B cell (primary cell): ENCODE results near the gene IGF2BP1. TPM values are rescaled to one million over a fixed set of nuclear protein-coding genes. Genes with fewer than 3 reads are reported as not detected.

ENCODE experiments used
- ATAC-seq: fragments of 200-7000 bp; cut with Tn5 transposase; one replicate; pipeline ENCODE4 v1.10.0; 2021; ENCODE audit warnings: low read depth, mild to moderate bottlenecking, moderate number of reproducible peaks, moderate library complexity
- CTCF ChIA-PET: fragments of 350-600 bp; sonication (Branson Sonifier 250); formaldehyde crosslinking; loops from one replicate; lab custom pipeline; 2021; ENCODE audit warnings: antibody characterized with exemption, inconsistent platforms; lab: Charles Lee
- POLR2A ChIA-PET: fragments of 350-600 bp; sonication (Branson Sonifier 250); formaldehyde crosslinking; loops from one replicate; lab custom pipeline; 2021; ENCODE audit warnings: antibody characterized with exemption; lab: Charles Lee
- DNase-seq: peaks from one replicate; pipeline ENCODE4 v3.0.0; 2013
- H2AFZ ChIP-seq: 2 replicates; pipeline ENCODE4 v1.6.1; 2012; ENCODE audit warnings: mild to moderate bottlenecking, low read depth, low read length; ENCODE audit not compliant: insufficient read depth, poor library complexity, severe bottlenecking
- H3K27ac ChIP-seq, 2 donors: 1 replicate in 1 of 2; 2 replicates in 1 of 2; pipeline ENCODE4 v1.5.1; 2012 to 2013; ENCODE audit warnings: low read length in 2 of 2, mild to moderate bottlenecking in 2 of 2, moderate library complexity in 1 of 2
- H3K27me3 ChIP-seq, 4 experiments: fragments of 200-600 bp in 1 of 4; sonication (generic) in 1 of 4; replicated peaks in 1 of 4; 1 replicate in 2 of 4; 2 replicates in 2 of 4; pipeline versions ENCODE4 v1.6.1 to v1.7.0; 2013 to 2016; ENCODE audit warnings: low read length in 3 of 4, mild to moderate bottlenecking in 2 of 4, mixed read lengths in 1 of 4, moderate library complexity in 1 of 4; ENCODE audit not compliant: insufficient read depth in 4 of 4, control insufficient read depth in 3 of 4; ENCODE audit errors: control extremely low read depth in 1 of 4
- H3K36me3 ChIP-seq, 2 experiments: replicated peaks in 1 of 2; 1 replicate in 1 of 2; 2 replicates in 1 of 2; pipeline versions ENCODE4 v1.6.1 to v1.7.1; 2013; ENCODE audit warnings: low read length in 1 of 2; ENCODE audit not compliant: insufficient read depth in 2 of 2, control insufficient read depth in 1 of 2; ENCODE audit errors: control extremely low read depth in 1 of 2, extremely low read depth in 1 of 2
- H3K4me1 ChIP-seq, 2 donors: fragments of 200-600 bp in 1 of 2; sonication (generic) in 1 of 2; 1 replicate in 1 of 2; 2 replicates in 1 of 2; pipeline versions ENCODE4 v1.5.1 to v1.6.1; 2013 to 2017; ENCODE audit warnings: low read length in 2 of 2; ENCODE audit not compliant: control insufficient read depth in 2 of 2, insufficient read depth in 2 of 2
- H3K4me2 ChIP-seq: replicated peaks from 2 replicates; pipeline ENCODE3; 2012; ENCODE audit warnings: mild to moderate bottlenecking, low read depth, low read length; ENCODE audit not compliant: poor library complexity, severe bottlenecking
- H3K4me3 ChIP-seq, 5 experiments: fragments of 200-600 bp in 1 of 5; sonication (generic) in 1 of 5; 1 replicate in 3 of 5; 2 replicates in 2 of 5; pipeline versions ENCODE4 v1.5.1 to v1.7.0; 2011 to 2016; ENCODE audit warnings: low read length in 4 of 5, mild to moderate bottlenecking in 4 of 5, low read depth in 2 of 5, control low read depth in 1 of 5, moderate library complexity in 1 of 5; ENCODE audit not compliant: insufficient read depth in 1 of 5; ENCODE audit errors: control extremely low read depth in 1 of 5, extremely low read depth in 1 of 5
- H3K79me2 ChIP-seq: fragments of 200-600 bp; sonication (generic); one replicate; pipeline ENCODE4 v1.6.0; 2016; ENCODE audit warnings: low read length; ENCODE audit not compliant: control insufficient read depth, insufficient read depth
- H3K9ac ChIP-seq: fragments of 200-600 bp; sonication (generic); 2 replicates; pipeline ENCODE4 v1.6.1; 2017; ENCODE audit warnings: mild to moderate bottlenecking, low read length, moderate library complexity
- H3K9me3 ChIP-seq, 3 donors: one replicate each; pipeline versions ENCODE4 v1.6.1 to v1.7.1; 2013; ENCODE audit warnings: low read length in 2 of 3; ENCODE audit not compliant: control insufficient read depth in 2 of 3, insufficient read depth in 1 of 3; ENCODE audit errors: control extremely low read depth in 1 of 3
- H4K20me1 ChIP-seq: 2 replicates; pipeline ENCODE4 v1.6.0; 2012; ENCODE audit warnings: mild to moderate bottlenecking, low read length; ENCODE audit not compliant: insufficient read depth, control insufficient read depth, poor library complexity, severe bottlenecking
- H3K27ac Mint-ChIP-seq: one replicate; pipeline ENCODE4 v1.8.0; 2021; ENCODE audit warnings: mixed read lengths
- H3K27me3 Mint-ChIP-seq: one replicate; pipeline ENCODE4 v1.8.0; 2021; ENCODE audit warnings: mixed read lengths
- H3K4me1 Mint-ChIP-seq: one replicate; pipeline ENCODE4 v1.8.0; 2021; ENCODE audit warnings: mixed read lengths
- H3K4me3 Mint-ChIP-seq: one replicate; pipeline ENCODE4 v1.8.0; 2021; ENCODE audit warnings: mixed read lengths
- H3K9me3 Mint-ChIP-seq: one replicate; pipeline ENCODE4 v1.8.0; 2022; ENCODE audit warnings: mixed read lengths; ENCODE audit not compliant: insufficient read depth
- EZH2 ChIP-seq: IDR thresholded peaks from 2 replicates; pipeline ENCODE4 v1.6.1; 2012; ENCODE audit warnings: borderline replicate concordance, low read depth, mild to moderate bottlenecking, moderate library complexity, low read length; ENCODE audit not compliant: insufficient read depth, poor library complexity, severe bottlenecking
- intact Hi-C: fragments of 100-400 bp; cut with micrococcal nuclease; formaldehyde crosslinking; loops from one replicate; pipeline ENCODE4 v1.10.0; 2022
- polyA plus RNA-seq: library from polyadenylated mRNA; depleted of rRNA; stranded (reverse); fragments of >200 nt; gene quantifications from 2 replicates; pipeline ENCODE4 v1.2.3, GENCODE V29; 2012
- total RNA-seq, 2 donors: library from RNA; stranded (reverse); fragments of 120-200 nt in 1 of 2; gene quantifications; 1 replicate in 1 of 2; 2 replicates in 1 of 2; pipeline versions ENCODE4 v1.2.3 to v1.2.4, GENCODE V29; 2013 to 2022
- TF ChIP-seq, protein P1 (sequence below): fragments of 200-600 bp; IDR thresholded peaks from one replicate; pipeline ENCODE4 v1.8.0; 2022; ENCODE audit warnings: antibody characterized with exemption, mild to moderate bottlenecking

The IGF2BP1 gene
- total and polyA plus RNA-seq, 2 donors (not counting 1 experiment from before 2014, with no cell fraction given), result not detected

DNA sequence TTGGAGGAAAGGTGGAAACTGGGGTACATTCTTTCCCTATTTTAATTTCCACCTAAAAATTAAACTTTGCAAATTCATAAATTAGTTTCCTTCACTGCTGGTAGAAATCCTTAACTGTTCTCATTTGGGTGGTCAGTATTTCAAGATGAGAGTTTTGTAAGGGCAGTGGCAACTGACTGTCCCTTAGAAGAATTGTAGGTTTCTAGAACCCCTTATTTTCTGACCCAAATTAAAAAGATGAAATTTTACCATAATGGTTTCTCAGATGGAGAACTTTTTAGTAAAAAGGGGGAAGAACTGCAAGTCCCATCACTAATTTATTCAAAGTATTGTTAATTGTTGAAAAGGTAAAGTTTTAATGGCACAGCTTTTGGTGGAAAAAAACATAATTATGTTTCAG lies 5.6 kb downstream of the IGF2BP1 start:
- H3K4me3 ChIP-seq, result no peak overlapping the region
- Mint-ChIP-seq H3K27ac (no peak overlapping the region), H3K4me1 (peaks cover 12% of the 10 kb centered on the region), H3K9me3 (peaks cover 3% of the 10 kb centered on the region), H3K4me3 (no peak overlapping the region), H3K27me3 (peaks cover 87% of the 10 kb centered on the region)
- peaks cover 11 to 18% of the 10 kb centered on the region in 2 donors for H3K4me1 ChIP-seq
- no peak for TF ChIP-seq EZH2
- TF ChIP-seq, protein P1, sequence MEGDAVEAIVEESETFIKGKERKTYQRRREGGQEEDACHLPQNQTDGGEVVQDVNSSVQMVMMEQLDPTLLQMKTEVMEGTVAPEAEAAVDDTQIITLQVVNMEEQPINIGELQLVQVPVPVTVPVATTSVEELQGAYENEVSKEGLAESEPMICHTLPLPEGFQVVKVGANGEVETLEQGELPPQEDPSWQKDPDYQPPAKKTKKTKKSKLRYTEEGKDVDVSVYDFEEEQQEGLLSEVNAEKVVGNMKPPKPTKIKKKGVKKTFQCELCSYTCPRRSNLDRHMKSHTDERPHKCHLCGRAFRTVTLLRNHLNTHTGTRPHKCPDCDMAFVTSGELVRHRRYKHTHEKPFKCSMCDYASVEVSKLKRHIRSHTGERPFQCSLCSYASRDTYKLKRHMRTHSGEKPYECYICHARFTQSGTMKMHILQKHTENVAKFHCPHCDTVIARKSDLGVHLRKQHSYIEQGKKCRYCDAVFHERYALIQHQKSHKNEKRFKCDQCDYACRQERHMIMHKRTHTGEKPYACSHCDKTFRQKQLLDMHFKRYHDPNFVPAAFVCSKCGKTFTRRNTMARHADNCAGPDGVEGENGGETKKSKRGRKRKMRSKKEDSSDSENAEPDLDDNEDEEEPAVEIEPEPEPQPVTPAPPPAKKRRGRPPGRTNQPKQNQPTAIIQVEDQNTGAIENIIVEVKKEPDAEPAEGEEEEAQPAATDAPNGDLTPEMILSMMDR, result no peak
- intact Hi-C loops, result no loop called here
- H3K27me3 ChIP-seq, result peaks cover 4 to 79% (median 71%) of the 10 kb centered on the region in 4 experiments
- ChIA-PET CTCF (interaction anchor here (0.7 kb wide), 1 partner anchor 17 kb away, joined by 3 read pairs; no protein-coding TSS in a partner anchor), POLR2A (interaction anchor here (1.2 kb wide), 1 partner anchor 8 kb away, joined by 7 read pairs; no protein-coding TSS in a partner anchor)
- DNase-seq (no peak), ATAC-seq (no peak)
- H3K9me3 ChIP-seq, result peaks cover 0 to 10% (median 2%) of the 10 kb centered on the region in 3 donors
- H2AFZ ChIP-seq, result no peak overlapping the region
- H3K9ac ChIP-seq, result no peak overlapping the region
- H3K27ac ChIP-seq, result no peak overlapping the region
- no peaks in the 10 kb centered on the region for H3K79me2 ChIP-seq
- no peaks in the 10 kb centered on the region for H4K20me1 ChIP-seq
- H3K4me2 ChIP-seq, result no peak overlapping the region
- H3K36me3 ChIP-seq, result no peaks in the 10 kb centered on the region
